ENCODE results near the gene ADAP1.

The ADAP1 gene

GRCh38 chr7:903921-904755, 50.3 kb downstream of the ADAP1 start:
- DNase-seq: no peak

DNA sequence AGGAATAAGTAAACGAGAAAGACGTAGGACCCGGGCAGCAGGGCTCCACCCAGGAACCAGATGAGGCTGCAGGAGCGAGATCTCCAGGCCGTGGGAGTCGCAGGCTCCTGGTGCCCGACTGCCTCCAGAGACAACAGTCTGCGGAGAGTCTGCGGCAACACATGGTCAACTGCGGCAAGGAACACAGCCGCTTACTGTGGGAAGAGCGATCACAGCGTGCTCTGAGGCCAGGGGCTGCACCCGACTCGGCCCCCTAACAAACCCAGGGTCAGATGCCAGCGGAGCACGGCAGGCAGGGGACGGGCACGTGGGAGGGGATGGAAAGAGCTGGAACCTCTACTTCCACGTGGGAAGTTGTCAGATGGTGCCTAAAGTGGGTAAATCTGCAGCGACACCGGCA, 51.5 kb downstream of the ADAP1 start:
- DNase-seq: no peak

DNA sequence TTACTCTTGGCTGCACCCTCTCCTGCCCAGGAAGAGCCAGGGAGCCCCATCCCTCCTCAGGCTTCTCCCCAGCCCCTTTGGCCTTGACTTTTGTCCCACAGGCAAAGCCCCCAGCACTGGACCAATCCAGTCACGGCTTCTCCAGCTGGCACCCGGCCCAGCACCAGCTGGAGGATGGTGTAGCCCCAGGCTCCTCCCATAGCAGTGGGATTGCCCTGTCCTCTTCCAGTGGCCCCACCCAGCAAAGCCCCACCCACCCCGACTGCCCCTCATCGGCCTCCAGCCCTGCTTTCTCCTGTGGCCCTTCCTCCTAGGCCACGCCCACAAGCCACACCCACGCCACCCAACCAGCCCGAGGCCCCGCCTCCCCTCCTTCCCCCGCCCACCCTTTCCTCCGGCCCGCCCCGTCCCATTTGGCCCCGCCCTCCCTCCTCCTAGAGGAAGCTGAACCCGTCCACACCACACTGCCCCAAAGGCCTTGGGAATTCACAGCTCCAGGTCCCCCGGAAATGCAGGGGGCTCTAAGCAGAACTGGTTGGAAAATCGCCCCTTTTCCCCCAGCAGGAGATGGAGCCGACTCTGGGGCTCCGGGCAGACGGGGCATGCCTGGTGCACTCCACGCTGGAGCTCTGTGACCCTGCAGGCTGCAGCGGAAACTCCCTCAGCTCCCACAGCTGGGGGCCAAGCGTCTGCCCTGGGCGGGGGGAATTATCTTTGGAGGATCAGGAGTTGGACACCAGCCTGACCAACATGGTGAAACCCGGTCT, 52.9 kb downstream of the ADAP1 start:
- peak; percentile 77 to 92 for DNase-seq

DNA sequence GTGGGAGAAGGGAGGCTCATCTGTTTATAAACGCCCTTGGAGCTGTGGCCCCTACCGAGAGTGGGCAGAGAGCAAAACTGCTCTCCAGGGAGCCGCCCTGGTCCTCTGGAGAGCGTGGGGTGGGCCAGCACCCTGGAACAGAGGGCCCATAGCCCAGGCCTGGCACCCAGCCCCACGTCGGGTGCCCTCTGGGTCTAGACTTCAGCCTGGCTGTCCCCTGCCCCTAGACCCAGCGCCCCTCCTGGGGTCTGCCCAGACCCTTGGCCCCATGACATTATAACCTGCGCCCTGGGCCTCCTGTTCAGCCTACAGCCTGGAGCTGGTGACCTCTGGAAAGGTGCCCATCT, 53.5 kb downstream of the ADAP1 start:
- no peak for DNase-seq

GRCh38 chr7:900331-901040, 54.0 kb downstream of the ADAP1 start:
- no peak for DNase-seq

DNA sequence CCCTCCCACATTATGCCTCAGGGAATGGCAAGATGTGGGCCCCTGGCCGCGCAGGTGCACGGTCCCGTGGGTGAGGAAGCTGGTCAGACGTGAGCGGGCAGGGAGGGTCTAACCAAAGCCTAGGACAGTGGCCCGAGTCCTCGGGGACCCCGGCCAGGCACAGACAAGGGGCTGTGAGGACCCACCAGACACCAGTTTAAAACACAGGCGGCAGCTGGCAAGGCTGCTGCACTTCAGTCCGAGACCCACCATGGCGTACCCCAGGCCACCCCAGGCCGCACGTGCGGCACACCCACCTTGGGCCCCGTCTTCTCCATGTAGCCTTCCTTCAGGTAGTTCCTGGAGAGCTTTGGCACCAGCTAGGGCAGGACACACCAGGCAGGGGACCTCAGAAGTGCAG, 54.7 kb downstream of the ADAP1 start:
- no peak for DNase-seq

DNA sequence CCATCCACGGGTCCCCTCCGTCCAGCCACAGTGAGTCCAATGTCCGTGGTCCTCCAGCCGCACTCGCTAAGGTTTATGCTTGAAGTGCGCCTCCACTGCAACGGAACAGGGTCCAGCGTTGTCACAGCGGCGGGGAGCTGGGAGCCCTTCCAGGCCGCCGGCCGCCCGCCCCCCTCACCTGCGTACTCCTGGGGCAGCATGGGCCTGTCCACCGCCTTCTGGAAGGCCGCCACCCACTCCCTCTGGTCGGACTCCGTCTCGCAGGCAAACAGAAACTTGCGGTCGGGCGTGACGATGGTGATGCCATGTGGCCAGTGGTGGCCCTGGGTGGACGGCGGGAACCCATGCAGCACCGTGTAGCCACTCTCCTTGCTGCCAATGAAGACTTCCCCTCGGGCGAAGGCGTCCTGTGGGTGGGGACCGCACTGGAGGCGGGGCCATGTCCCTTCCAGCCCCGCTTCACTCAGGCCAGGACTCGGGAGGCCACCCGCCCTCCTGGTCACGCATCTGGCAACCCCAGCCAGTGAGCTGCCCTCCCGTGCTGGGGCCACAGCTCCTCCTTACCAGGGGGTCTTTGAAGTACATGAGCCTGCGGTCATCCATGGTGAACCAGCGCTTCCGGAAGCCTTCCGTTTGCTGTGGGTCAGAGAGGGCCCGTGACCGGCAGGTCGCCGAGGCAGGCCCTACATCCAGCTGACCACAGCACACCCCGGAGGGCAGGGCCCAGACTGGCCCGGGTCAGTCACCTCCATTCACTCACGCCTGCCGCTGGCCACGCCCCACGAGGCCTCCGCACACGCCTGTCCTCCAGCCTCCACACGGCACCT, 55.4 kb downstream of the ADAP1 start:
- no peak for DNase-seq

- no peak for DNase-seq
These were observed 56.0 kb downstream of the ADAP1 start for GRCh38 chr7:898460-898854.

- DNase-seq: peak in 1 of 2 experiments; percentile 30
These were observed 56.6 kb downstream of the ADAP1 start for GRCh38 chr7:897771-898376.

- no peak for DNase-seq
These were observed 57.4 kb downstream of the ADAP1 start for GRCh38 chr7:897086-897485.

DNA sequence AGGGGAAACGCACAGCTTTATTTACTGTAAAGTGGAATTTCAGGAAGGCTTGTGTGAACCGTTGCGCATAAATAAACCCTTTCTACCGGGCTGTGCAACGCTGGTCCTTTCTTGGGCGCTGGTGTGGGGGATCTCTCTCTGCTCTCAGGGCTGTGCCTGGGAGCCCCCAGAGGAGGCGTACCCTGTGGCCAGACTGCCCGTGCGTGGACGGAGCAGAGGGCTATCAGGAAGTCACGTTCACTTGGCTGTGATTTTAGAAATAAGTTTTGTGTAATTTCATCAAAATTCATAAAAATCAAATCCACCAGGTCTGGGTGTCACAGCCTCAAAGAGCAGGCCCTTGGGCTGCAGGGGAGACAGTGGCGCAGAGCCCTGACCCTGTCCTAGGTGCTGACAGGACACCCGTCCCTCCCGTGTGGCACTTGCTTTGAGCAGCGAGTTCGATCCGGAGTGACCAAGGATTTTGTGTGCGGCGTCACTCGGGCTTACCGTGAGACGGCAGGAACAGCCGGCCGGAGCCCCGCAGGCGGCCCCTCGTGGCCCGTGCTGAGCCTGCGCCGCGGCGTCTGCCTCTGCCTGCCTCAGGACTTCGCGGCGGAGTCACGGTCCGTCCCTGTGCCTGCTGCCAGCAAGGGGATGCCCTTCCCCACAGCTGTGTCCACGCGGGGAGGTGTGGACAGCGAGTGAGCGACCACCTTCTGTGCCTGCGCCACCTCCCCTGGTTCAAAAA, 58.0 kb downstream of the ADAP1 start:
- no peak for DNase-seq

GRCh38 chr7:895451-896052, 58.9 kb downstream of the ADAP1 start:
- no peak for DNase-seq

DNA sequence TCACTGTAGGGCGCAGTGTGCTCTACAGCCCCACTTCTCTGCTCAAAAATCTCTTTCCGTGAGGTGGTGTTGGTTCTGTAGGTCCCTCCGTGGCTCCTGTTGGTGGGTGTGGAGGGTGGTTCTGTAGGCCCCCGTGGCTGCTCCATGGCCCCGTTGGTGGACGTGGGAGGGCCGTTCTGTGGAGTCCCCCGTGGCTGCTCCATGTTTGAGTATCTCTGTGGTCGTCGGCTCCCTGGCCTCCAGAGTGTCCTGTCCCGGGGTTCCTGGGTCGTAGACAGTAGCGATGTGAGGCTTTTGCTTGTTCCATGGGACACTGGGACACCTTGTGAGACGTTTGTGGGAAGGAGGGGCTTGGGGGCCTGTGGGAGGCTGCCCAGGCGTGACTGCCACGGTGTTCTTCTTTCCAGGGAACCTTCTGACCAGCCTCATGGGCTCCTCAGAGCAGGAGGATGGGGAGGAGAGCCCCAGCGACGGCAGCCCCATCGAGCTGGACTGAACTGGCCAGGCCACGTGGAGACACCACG, 59.5 kb downstream of the ADAP1 start:
- no peak for DNase-seq

DNA sequence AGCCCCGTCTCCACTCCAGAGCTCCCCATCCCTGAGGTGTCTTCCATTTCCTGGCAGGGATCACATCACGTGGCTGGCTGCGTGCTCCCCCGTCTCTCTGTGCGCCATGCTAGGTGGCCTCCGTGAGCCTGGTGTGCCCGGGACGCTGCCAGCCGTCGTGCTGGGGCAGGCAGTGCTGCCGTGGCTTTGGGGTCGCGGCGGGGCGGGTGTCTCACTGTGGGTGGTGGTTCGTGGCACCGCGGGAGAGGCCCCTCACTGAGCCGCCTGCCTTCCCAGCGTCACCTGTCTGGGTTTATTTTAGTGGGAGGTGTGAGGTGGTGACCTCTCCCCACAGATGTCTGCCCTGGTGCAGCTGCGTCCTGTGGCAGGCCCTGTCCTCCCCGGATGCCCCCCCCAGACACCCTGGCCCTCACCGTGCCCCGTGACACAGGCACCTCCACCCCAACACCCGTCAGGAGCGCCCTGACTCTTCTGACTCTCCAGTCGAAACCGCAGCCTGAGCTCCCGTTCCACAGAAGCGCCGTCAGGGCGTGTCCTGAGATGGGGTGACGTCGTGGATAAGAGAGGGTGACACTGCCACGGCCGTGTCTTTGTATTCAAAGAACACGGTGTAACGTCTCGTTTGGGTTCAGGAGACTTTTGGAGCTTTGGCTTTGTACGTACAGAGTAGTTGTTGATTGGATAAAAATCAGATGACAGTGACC, 60.2 kb downstream of the ADAP1 start:
- DNase-seq: no peak

DNA sequence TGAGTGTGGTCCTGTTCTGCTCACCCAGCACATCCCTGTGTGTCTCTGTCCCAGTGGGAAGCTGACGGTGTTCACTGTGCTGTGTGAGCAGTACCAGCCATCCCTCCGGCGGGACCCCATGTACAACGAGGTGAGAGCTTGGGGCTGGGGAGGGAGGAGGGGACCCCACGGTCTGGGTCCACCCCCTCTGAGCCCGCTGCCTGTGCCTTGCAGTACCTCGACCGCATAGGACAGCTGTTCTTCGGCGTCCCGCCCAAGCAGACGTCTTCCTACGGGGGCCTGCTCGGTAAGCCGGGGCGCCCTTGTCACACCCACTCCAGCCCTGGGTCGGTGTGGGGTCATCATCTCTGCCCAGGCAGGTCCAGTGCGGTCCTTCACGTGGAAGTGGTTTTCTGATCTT, 60.8 kb downstream of the ADAP1 start:
- DNase-seq: no peak

DNA sequence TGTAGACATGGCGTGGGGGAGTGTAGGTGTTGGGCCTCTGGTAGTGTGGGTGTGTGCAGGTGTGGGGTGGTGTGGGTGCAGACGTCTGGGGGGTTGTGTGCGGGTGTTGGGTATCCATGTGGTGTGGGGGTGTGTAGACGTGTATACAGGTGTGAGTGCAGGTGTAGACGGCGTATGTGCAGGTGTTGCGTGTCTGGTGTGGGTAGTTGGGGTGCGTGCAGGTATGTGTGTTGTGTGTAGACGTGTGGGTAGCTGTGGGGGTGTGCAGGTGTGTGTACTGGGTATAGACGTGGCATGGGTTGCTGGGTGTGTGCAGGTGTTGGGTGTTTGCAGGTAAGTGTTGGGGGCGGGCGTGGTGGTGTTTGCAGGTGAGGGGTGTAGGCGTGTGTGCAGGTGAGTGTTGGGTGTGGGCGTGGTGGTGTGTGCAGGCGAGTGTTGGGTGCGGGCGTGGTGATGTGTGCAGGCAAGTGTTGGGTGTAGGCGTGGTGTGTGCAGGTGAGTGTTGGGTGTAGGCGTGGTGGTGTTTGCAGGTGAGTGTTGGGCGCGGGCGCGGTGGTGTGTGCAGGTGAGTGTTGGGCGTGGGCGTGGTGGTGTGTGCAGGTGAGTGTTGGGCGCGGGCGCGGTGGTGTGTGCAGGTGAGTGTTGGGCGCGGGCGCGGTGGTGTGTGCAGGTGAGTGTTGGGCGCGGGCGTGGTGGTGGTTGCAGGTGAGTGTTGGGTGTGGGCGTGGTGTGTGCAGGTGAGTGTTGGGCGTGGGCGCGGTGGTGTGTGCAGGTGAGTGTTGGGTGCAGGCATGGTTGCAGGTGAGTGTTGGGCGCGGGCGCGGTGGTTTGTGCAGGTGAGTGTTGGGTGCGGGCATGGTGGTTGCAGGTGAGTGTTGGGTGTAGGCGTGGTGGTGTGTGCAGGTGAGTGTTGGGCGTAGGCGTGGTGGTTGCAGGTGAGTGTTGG, 61.6 kb downstream of the ADAP1 start:
- DNase-seq: no peak

DNA sequence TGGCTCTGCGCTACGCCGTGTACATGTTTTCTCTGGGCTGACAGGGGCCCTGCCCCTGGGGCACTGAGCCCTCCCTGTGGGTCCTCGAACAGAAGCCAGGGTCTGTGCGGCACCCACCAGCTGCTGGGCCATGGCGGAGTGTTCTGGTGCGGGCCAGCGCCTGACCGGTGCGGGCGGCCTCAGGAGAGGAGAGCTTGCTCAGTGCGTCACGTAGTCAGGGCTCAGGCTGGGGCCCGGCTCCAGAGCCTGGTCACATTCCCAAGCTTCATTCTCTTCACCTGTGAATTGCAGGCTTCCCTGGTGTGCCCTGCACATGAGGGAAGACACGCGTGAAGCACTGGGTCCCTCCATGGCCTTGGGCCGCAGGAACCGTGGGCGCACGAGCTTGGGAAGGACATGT, 62.7 kb downstream of the ADAP1 start:
- no peak for DNase-seq

- no peak for DNase-seq
These were observed 63.2 kb downstream of the ADAP1 start for GRCh38 chr7:891291-891690.

GRCh38 chr7:890868-891267, 63.6 kb downstream of the ADAP1 start:
- no peak for DNase-seq

Data from NCI-H526 (cell line).